IPS-18c (cell line): ENCODE data around the gene TRAM2.

Experiments used
- H3K4me3 ChIP-seq: 2 replicates; pipeline ENCODE4 v1.7.0; 2013; ENCODE audit warnings: low read depth, mild to moderate bottlenecking, low read length, moderate library complexity; ENCODE audit not compliant: insufficient read depth
- H3K9me3 ChIP-seq: one replicate; pipeline ENCODE4 v1.6.1; 2013; ENCODE audit warnings: mild to moderate bottlenecking, low read length, moderate library complexity; ENCODE audit not compliant: control insufficient read depth, insufficient read depth

Gene TRAM2

DNA sequence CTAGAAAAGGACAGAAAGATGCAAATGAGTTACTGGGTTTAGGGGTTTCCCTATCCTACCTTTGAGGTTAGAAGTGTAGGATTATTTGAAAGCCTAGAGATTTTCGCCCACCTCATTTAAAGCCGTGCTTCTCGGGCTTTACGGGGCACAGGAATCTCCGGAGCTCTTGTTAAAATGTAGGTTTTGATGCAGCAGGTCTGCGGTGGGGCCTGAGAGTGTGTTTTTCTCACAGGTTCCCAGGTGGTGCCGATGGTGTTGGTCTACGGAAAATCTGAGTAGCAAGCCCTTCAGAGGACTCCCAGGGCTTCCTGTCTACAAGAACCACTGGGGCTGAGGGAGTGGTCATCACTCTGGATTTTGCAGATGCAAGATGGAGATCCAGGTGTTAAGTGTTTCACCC is 47.5 kb downstream of the TRAM2 start:
- H3K4me3 ChIP-seq: no peak overlapping the region
- no peaks in the 10 kb centered on the region for H3K9me3 ChIP-seq

DNA sequence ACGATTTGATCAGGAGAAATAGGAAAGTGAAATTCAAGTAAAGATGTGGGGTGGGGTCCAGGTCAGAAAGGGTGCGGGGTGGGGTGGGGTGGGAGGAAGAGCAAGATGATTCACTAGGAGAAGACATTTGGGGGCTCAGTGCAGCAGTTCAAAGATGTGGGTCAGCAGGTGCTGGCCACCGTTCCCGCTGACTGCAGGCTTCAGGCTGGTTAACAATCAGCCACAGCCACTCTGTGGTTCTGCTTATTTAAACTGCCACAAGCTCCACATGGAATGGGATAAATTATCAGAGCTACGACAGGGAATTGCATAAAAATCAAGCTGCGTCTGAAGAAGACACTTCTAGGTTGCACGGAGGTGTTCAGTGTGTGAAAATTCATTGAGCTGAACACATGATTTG is 49.4 kb downstream of the TRAM2 start:
- no peak overlapping the region for H3K4me3 ChIP-seq
- H3K9me3 ChIP-seq: no peaks in the 10 kb centered on the region

DNA sequence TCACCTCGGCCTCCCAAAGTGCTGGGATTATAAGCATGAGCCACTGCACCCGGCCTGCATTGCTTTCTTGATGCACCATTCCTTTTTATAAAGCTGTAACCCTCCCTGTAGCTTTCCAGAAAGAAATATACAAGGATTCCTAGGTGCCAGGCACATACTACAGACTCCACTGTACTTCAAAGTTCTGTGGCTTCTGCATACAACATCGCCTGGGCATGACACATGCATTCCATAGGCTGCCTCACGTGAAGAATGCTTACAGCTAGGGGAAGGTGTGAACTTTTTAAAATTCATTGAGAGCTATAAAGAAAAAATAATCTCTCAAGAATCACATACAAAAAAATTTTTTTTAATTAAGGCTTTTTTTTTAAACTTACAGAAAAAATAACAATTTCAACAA is 50.2 kb downstream of the TRAM2 start:
- Histone ChIP-seq H3K4me3 (no peak overlapping the region), H3K9me3 (no peaks in the 10 kb centered on the region)

- H3K9me3 ChIP-seq: no peaks in the 10 kb centered on the region
- H3K4me3 ChIP-seq: no peak overlapping the region
Measured at GRCh38 chr6:52524918-52525317, 51.9 kb downstream of the TRAM2 start.

DNA sequence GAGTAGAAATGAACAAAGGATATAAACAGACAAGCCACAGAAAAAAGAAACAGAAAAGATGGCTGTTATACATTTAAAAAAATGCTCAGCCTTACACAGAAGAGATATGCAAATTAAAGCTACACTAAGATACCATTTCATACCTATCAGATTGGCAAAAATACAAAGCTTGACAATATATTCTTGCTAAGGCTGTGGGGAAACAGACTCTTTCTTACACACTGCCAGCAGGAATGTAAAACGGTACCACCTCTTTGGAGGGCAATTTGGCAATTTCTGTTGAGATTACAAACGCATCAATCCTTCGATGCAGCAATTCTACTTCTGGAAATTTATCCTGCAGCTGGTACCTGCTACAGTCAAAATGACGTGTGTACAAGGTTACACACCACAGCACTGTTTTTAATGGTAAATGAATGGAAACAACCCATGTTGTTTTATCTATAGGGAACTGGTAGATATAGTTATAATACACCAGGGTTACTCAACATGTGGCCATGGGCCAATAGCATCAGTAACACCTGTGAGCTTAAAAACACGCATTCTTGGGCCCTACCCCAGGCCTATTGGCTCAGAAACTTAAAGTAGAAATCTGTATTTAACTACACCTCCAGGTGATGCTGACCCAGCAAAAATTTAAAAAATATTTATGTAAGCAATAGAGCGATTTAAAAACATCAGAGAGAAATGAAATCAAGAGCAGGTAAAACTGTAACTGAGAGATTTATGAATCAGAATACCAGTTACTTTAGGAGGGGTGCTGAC is 53.3 kb downstream of the TRAM2 start:
- H3K4me3 ChIP-seq: no peak overlapping the region

GRCh38 chr6:52522655-52523054 is 54.2 kb downstream of the TRAM2 start:
- Histone ChIP-seq H3K9me3 (no peaks in the 10 kb centered on the region), H3K4me3 (no peak overlapping the region)

More for the DNA sequence above, 53.3 kb downstream of the TRAM2 start:
- no peaks in the 10 kb centered on the region for H3K9me3 ChIP-seq

GRCh38 chr6:52522151-52522626 is 54.7 kb downstream of the TRAM2 start:
- Histone ChIP-seq H3K9me3 (no peaks in the 10 kb centered on the region), H3K4me3 (no peak overlapping the region)

- no peak overlapping the region for H3K4me3 ChIP-seq
- H3K9me3 ChIP-seq: no peaks in the 10 kb centered on the region
Measured at GRCh38 chr6:52519618-52520017, 57.2 kb downstream of the TRAM2 start.

- H3K4me3 ChIP-seq: no peak overlapping the region
- no peaks in the 10 kb centered on the region for H3K9me3 ChIP-seq
Measured at GRCh38 chr6:52518279-52518945, 58.4 kb downstream of the TRAM2 start.

DNA sequence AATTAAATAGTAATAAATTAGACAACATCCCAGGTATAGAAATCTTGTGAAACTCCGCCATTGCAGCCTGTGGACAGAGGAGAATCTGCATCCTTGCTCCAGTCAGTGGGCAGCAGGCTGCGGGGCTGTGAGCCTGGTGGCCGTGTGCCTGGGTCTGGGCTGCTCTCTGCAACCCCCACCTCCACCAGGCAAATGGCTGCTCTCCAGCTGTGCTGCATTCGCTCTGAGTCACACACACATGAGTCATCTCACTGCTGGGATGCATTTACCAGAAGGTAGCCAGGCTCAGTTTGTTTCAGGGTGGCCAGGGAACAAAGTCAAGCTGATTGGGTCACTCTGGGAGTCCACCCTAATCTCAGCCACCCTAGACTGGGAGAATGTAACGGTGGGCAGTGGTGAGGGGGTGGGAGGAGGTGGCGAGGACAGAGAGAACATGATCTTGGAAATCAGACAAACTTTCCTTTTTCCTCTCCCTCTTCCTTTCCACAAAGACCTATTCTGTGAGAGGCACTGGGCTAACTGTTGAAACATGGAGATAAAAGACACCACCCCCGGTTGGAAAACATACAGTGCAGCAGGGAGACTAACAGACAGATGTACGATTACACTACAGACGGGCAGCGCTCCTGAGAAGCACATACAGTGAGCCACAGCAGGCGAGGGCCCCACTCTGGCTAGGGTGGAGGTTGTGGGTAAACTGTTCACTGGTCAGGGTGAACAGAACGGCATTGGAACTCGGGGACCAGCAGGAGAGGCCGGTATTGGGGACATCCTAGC is 59.2 kb downstream of the TRAM2 start:
- Histone ChIP-seq H3K4me3 (no peak overlapping the region), H3K9me3 (no peaks in the 10 kb centered on the region)

GRCh38 chr6:52516943-52517342 is 59.9 kb downstream of the TRAM2 start:
- H3K4me3 ChIP-seq: no peak overlapping the region
- H3K9me3 ChIP-seq: no peaks in the 10 kb centered on the region

DNA sequence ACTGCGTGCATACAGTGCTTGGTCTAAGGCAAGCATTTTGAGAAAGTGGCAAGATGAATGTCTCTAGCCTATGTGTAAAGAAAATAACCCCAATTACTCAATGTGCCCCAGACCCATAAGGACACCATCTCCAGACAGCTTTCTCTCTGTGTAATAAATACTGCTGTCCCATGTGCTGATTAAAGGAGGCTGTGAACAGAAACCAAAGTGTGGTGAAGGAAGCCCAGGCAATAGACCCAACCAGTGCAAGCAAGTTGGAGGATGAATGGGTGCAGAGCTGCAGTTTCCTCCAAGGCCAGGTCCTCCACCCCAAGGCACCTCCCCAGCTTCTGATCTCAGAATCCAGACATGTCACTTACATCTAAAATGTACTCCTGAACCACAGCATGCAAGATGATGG is 60.6 kb downstream of the TRAM2 start:
- Histone ChIP-seq H3K4me3 (no peak overlapping the region), H3K9me3 (no peaks in the 10 kb centered on the region)

- no peaks in the 10 kb centered on the region for H3K9me3 ChIP-seq
- H3K4me3 ChIP-seq: no peak overlapping the region
Measured at GRCh38 chr6:52515219-52515960, 61.5 kb downstream of the TRAM2 start.

- H3K4me3 ChIP-seq: no peak overlapping the region
- H3K9me3 ChIP-seq: no peaks in the 10 kb centered on the region
Measured at GRCh38 chr6:52514514-52514913, 62.3 kb downstream of the TRAM2 start.

DNA sequence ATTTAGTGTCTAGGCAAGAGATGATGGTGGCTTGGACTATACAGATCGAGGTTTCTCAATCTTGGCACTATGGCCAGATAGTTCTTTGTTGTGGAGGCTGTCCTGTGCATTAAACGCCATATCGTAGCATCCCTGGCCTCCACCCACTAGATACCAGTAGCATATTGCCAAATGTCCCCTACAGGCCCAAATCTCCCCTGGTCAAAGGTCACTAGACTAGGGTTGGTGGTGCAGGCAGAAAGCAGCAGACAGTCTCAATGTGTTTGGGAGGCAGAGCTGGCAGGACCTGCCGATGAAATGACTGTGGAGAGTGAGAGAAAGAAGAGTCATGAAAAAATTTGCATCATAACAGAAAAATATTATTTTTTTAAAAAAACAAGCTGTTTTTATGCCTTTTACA is 63.0 kb downstream of the TRAM2 start:
- no peaks in the 10 kb centered on the region for H3K9me3 ChIP-seq
- H3K4me3 ChIP-seq: no peak overlapping the region

DNA sequence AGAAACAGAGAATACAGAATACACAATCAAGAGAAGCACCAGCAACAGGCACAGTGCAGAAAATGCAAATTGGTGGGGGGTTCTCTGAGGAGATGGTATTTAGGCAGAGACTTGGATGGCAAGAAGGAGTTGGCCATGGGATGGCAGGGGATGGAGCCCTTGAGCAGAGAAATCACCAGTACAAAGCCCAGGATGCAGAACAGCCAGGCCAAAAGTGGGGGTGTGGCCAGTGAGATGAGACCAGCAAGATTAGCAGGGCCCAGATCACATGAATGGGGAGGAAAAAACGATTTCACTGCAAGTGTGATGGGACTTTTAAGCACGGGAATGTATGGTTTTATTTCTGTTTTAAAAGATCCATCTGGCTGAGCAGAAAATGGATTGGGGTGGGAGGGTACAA is 63.4 kb downstream of the TRAM2 start:
- no peaks in the 10 kb centered on the region for H3K9me3 ChIP-seq
- no peak overlapping the region for H3K4me3 ChIP-seq

GRCh38 chr6:52512199-52512598 is 64.7 kb downstream of the TRAM2 start:
- Histone ChIP-seq H3K4me3 (no peak overlapping the region), H3K9me3 (no peaks in the 10 kb centered on the region)
